H1 (cell line): Measurements from ENCODE around the gene SGO2.
A peak's percentile ranks its signal among the peaks of the same experiment; 100 is the strongest.

Experiments used
- BCL11A ChIP-seq, 2 experiments: IDR thresholded peaks; one replicate each; pipeline ENCODE4 v1.6.1; 2011; ENCODE audit warnings: low read depth in 2 of 2, low read length in 2 of 2, mild to moderate bottlenecking in 2 of 2
- CREB1 ChIP-seq: IDR thresholded peaks from 2 replicates; pipeline ENCODE4 v1.6.1; 2012; ENCODE audit warnings: inconsistent platforms
- HDAC2 ChIP-seq, 2 experiments: fragments of 300-600 bp in 1 of 2; sonication (generic) in 1 of 2; IDR thresholded peaks; 2 replicates each; pipeline ENCODE4 v1.6.1; 2011 to 2012; ENCODE audit warnings: low read depth in 2 of 2, low read length in 2 of 2, mild to moderate bottlenecking in 2 of 2, moderate library complexity in 2 of 2, borderline replicate concordance in 1 of 2, inconsistent platforms in 1 of 2
- JUND ChIP-seq: IDR thresholded peaks from 2 replicates; pipeline ENCODE4 v1.6.1; 2011; ENCODE audit warnings: mild to moderate bottlenecking, improper control_type of control experiment, low read length
- KDM1A ChIP-seq: fragments of 200-600, 300-600 bp; sonication (generic); IDR thresholded peaks from 2 replicates; pipeline ENCODE4 v1.7.1; 2016; ENCODE audit warnings: mild to moderate bottlenecking, low read length, borderline replicate concordance
- MAFK ChIP-seq: IDR thresholded peaks from 2 replicates; pipeline ENCODE4 v1.6.1; 2012; ENCODE audit warnings: low read depth, mild to moderate bottlenecking, improper control_type of control experiment, low read length
- POLR2A ChIP-seq, 2 experiments: IDR thresholded peaks; 1 replicate in 1 of 2; 2 replicates in 1 of 2; pipeline ENCODE4 v1.6.1; 2011; ENCODE audit warnings: low read depth in 2 of 2, low read length in 2 of 2, mild to moderate bottlenecking in 2 of 2; ENCODE audit errors: control extremely low read depth in 1 of 2
- SIX5 ChIP-seq: IDR thresholded peaks from 2 replicates; pipeline ENCODE4 v1.6.1; 2011; ENCODE audit warnings: mild to moderate bottlenecking, low read depth, low read length
- TF ChIP-seq, protein P1 (sequence below), 3 experiments: IDR thresholded peaks; 1 replicate in 2 of 3; 2 replicates in 1 of 3; pipeline versions ENCODE4 v1.5.1 to v1.6.1; 2011; ENCODE audit warnings: low read length in 3 of 3, mild to moderate bottlenecking in 3 of 3, inconsistent platforms in 2 of 3, low read depth in 1 of 3, moderate library complexity in 1 of 3; ENCODE audit not compliant: insufficient read depth in 1 of 3; ENCODE audit errors: control extremely low read depth in 1 of 3

DNA sequence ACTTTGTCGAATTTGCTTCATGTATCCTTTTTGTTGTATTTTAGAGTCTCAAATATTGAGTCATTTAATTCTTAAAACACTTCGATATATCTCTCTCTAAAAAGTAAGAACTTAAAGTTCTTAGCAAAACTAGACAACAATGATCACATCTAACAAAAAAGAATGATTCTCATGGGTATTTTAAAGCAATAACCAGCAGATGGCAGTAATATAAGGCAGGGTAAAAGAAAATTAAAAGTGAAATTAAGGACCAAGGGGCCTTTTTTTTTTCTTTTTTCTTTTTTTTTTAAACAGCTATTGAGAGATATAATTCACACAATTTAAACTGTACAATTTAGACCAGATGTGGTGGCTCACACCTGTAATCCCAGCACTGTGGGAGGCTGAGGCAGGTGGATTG, 50.0 kb downstream of the SGO2 start:
- TF ChIP-seq, protein P1, sequence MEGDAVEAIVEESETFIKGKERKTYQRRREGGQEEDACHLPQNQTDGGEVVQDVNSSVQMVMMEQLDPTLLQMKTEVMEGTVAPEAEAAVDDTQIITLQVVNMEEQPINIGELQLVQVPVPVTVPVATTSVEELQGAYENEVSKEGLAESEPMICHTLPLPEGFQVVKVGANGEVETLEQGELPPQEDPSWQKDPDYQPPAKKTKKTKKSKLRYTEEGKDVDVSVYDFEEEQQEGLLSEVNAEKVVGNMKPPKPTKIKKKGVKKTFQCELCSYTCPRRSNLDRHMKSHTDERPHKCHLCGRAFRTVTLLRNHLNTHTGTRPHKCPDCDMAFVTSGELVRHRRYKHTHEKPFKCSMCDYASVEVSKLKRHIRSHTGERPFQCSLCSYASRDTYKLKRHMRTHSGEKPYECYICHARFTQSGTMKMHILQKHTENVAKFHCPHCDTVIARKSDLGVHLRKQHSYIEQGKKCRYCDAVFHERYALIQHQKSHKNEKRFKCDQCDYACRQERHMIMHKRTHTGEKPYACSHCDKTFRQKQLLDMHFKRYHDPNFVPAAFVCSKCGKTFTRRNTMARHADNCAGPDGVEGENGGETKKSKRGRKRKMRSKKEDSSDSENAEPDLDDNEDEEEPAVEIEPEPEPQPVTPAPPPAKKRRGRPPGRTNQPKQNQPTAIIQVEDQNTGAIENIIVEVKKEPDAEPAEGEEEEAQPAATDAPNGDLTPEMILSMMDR (IDR thresholded peaks at IDR 0.05; ENCODE audit: control extremely low read depth in 1 of 3, insufficient read depth in 1 of 3, low read depth in 1 of 3, low read length in 3 of 3) = peak in 1 of 3 experiments; percentile 18; a peak in 2 of 4 replicates
- TF ChIP-seq KDM1A = no peak
- no peak for TF ChIP-seq SIX5
- no peak for TF ChIP-seq BCL11A (IDR thresholded peaks at IDR 0.05; ENCODE audit: low read depth in 2 of 2, low read length in 2 of 2)
- TF ChIP-seq HDAC2 (IDR thresholded peaks at IDR 0.05; ENCODE audit: borderline replicate concordance in 1 of 2, low read depth in 2 of 2, low read length in 2 of 2) = no peak
- TF ChIP-seq POLR2A (IDR thresholded peaks at IDR 0.05; ENCODE audit: control extremely low read depth in 1 of 2, low read depth in 2 of 2, low read length in 2 of 2) = no peak
- no peak for TF ChIP-seq JUND
- no peak for TF ChIP-seq CREB1
- no peak for TF ChIP-seq MAFK
